Vagina (tissue), 2 donors: Measurements from ENCODE around the gene PLK5.

Experiments used
- CTCF ChIP-seq, 3 experiments: fragments of 450-650 bp in 2 of 3; fragments of 200-600 bp in 1 of 3; sonication (generic) in 1 of 3; IDR thresholded peaks; one replicate each; pipeline ENCODE4 v1.5.1; 2017 to 2019; ENCODE audit warnings: antibody characterized with exemption in 3 of 3, mild to moderate bottlenecking in 2 of 3, moderate library complexity in 2 of 3
- POLR2A ChIP-seq, 2 donors: fragments of 450-650 bp; IDR thresholded peaks; one replicate each; pipeline ENCODE4 v1.6.1; 2017; ENCODE audit warnings: antibody characterized with exemption in 2 of 2, mild to moderate bottlenecking in 2 of 2, moderate library complexity in 2 of 2
- POLR2AphosphoS5 ChIP-seq, 2 donors: sonication (generic); formaldehyde crosslinking; IDR thresholded peaks; one replicate each; pipeline ENCODE4 v1.9.0; 2017; ENCODE audit warnings: antibody characterized with exemption in 2 of 2, mild to moderate bottlenecking in 2 of 2, low read depth in 1 of 2; ENCODE audit not compliant: insufficient read depth in 1 of 2

DNA sequence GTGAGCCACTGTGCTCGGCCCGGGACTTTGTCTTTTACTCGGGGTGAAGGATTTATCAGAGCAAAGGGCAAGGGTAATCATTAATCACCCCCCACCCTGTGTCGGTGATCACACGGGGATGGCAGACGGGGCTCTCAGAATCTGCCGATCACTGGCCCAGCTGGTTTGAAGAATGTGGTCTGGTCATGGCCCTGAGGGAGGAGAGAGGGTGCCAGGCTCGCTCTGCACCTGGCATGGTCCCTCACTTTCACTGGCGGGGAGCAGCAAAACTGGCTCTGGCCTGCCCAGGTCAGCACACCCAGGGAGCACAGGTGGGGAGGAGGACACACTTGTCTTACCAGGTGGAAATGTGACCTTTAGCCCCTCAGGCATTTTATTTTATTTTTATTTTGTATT is 22.7 kb upstream of the PLK5 start:
- TF ChIP-seq CTCF (IDR thresholded peaks at IDR 0.05): no peak
- TF ChIP-seq POLR2A (IDR thresholded peaks at IDR 0.05): no peak
- TF ChIP-seq POLR2AphosphoS5 (IDR thresholded peaks at IDR 0.05; ENCODE audit: insufficient read depth in 1 of 2, low read depth in 1 of 2): no peak
